ENCODE data around the gene KIDINS220.

GRCh38 chr2:8876628-8877027 is 39.2 kb upstream of the KIDINS220 start:
- TF ChIP-seq, protein P1, sequence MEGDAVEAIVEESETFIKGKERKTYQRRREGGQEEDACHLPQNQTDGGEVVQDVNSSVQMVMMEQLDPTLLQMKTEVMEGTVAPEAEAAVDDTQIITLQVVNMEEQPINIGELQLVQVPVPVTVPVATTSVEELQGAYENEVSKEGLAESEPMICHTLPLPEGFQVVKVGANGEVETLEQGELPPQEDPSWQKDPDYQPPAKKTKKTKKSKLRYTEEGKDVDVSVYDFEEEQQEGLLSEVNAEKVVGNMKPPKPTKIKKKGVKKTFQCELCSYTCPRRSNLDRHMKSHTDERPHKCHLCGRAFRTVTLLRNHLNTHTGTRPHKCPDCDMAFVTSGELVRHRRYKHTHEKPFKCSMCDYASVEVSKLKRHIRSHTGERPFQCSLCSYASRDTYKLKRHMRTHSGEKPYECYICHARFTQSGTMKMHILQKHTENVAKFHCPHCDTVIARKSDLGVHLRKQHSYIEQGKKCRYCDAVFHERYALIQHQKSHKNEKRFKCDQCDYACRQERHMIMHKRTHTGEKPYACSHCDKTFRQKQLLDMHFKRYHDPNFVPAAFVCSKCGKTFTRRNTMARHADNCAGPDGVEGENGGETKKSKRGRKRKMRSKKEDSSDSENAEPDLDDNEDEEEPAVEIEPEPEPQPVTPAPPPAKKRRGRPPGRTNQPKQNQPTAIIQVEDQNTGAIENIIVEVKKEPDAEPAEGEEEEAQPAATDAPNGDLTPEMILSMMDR (IDR thresholded peaks at IDR 0.05; ENCODE audit: insufficient read depth, low read depth, low read length), result no peak
- no peak for TF ChIP-seq EZH2 (IDR thresholded peaks at IDR 0.05; ENCODE audit: insufficient read depth, low read length)
